ENCODE data around the gene COL21A1.
A peak's percentile ranks its signal among the peaks of the same experiment; 100 is the strongest.

Gene COL21A1

GRCh38 chr6:56214041-56214702 is 33.2 kb downstream of the COL21A1 start:
- DNase-seq: no peak
- Histone ChIP-seq H2AK5ac (ENCODE audit: low read length) (no peak overlapping the region), H3K18ac (ENCODE audit: low read length) (no peak overlapping the region), H2BK5ac (ENCODE audit: low read depth, low read length, poor library complexity) (no peak overlapping the region), H3K23ac (ENCODE audit: low read length) (no peak overlapping the region), H3K9ac (ENCODE audit: low read length) (no peak overlapping the region), H3K4me1 (ENCODE audit: control insufficient read depth in 1 of 2, insufficient read depth in 2 of 2, low read length in 2 of 2) (no peaks in the 10 kb centered on the region), H2BK120ac (ENCODE audit: insufficient read depth, low read length, poor library complexity) (no peak overlapping the region), H3K36me3 (ENCODE audit: control insufficient read depth in 1 of 2, insufficient read depth in 2 of 2, low read length in 2 of 2) (no peaks in the 10 kb centered on the region), H3K14ac (ENCODE audit: low read length) (no peak overlapping the region), H3K27ac (ENCODE audit: low read depth, low read length) (no peak overlapping the region), H2BK12ac (ENCODE audit: low read length) (no peak overlapping the region), H3K79me2 (ENCODE audit: control insufficient read depth, insufficient read depth, low read length, poor library complexity) (no peaks in the 10 kb centered on the region), H4K12ac (ENCODE audit: low read depth, low read length) (no peak overlapping the region), H3K4ac (ENCODE audit: low read depth, low read length) (no peak overlapping the region), H4K8ac (ENCODE audit: low read depth, low read length) (no peak overlapping the region), H3K4me2 (ENCODE audit: low read length) (no peak overlapping the region), H4K91ac (ENCODE audit: low read depth, low read length) (no peak overlapping the region), H2AFZ (ENCODE audit: insufficient read depth, low read length, poor library complexity) (no peak overlapping the region), H3K27me3 (ENCODE audit: insufficient read depth, low read length) (no peaks in the 10 kb centered on the region), H3K4me3 (ENCODE audit: low read depth, low read length) (no peak overlapping the region), H3K79me1 (ENCODE audit: low read length) (no peaks in the 10 kb centered on the region), H3K9me3 (ENCODE audit: insufficient read depth, low read depth, low read length) (no peaks in the 10 kb centered on the region)

GRCh38 chr6:56211724-56212123 is 35.7 kb downstream of the COL21A1 start:
- H3K27me3 ChIP-seq (ENCODE audit: insufficient read depth, low read length): no peaks in the 10 kb centered on the region

GRCh38 chr6:56204134-56204533 is 43.2 kb downstream of the COL21A1 start:
- Histone ChIP-seq H3K4me3 (ENCODE audit: low read depth, low read length) (no peak overlapping the region), H3K27ac (ENCODE audit: low read depth, low read length) (no peak overlapping the region), H3K23ac (ENCODE audit: low read length) (no peak overlapping the region), H3K4me1 (ENCODE audit: control insufficient read depth in 1 of 2, insufficient read depth in 2 of 2, low read length in 2 of 2) (no peaks in the 10 kb centered on the region), H2BK12ac (ENCODE audit: low read length) (no peak overlapping the region), H3K79me2 (ENCODE audit: control insufficient read depth, insufficient read depth, low read length, poor library complexity) (no peaks in the 10 kb centered on the region), H2AFZ (ENCODE audit: insufficient read depth, low read length, poor library complexity) (no peak overlapping the region), H3K4me2 (ENCODE audit: low read length) (no peak overlapping the region), H3K18ac (ENCODE audit: low read length) (no peak overlapping the region), H3K9ac (ENCODE audit: low read length) (no peak overlapping the region), H3K27me3 (ENCODE audit: insufficient read depth, low read length) (no peaks in the 10 kb centered on the region), H3K36me3 (ENCODE audit: control insufficient read depth in 1 of 2, insufficient read depth in 2 of 2, low read length in 2 of 2) (no peaks in the 10 kb centered on the region), H3K4ac (ENCODE audit: low read depth, low read length) (no peak overlapping the region), H4K91ac (ENCODE audit: low read depth, low read length) (no peak overlapping the region), H3K14ac (ENCODE audit: low read length) (no peak overlapping the region), H4K12ac (ENCODE audit: low read depth, low read length) (no peak overlapping the region), H3K79me1 (ENCODE audit: low read length) (no peaks in the 10 kb centered on the region), H3K9me3 (ENCODE audit: insufficient read depth, low read depth, low read length) (no peaks in the 10 kb centered on the region), H2BK120ac (ENCODE audit: insufficient read depth, low read length, poor library complexity) (no peak overlapping the region), H2AK5ac (ENCODE audit: low read length) (no peak overlapping the region), H4K8ac (ENCODE audit: low read depth, low read length) (no peak overlapping the region), H2BK5ac (ENCODE audit: low read depth, low read length, poor library complexity) (no peak overlapping the region)
- DNase-seq: no peak
- WGBS (ENCODE audit: extremely low coverage, insufficient coverage, insufficient read length): no CpG with 5 or more reads among the region's 4 CpGs

More at GRCh38 chr6:56211724-56212123, 35.7 kb downstream of the COL21A1 start:
- no peaks in the 10 kb centered on the region for H3K4me1 ChIP-seq (ENCODE audit: control insufficient read depth in 1 of 2, insufficient read depth in 2 of 2, low read length in 2 of 2)
- H2BK5ac ChIP-seq (ENCODE audit: low read depth, low read length, poor library complexity): no peak overlapping the region
- no peak overlapping the region for H3K23ac ChIP-seq (ENCODE audit: low read length)
- no peaks in the 10 kb centered on the region for H3K36me3 ChIP-seq (ENCODE audit: control insufficient read depth in 1 of 2, insufficient read depth in 2 of 2, low read length in 2 of 2)
- H3K4ac ChIP-seq (ENCODE audit: low read depth, low read length): no peak overlapping the region
- H2AFZ ChIP-seq (ENCODE audit: insufficient read depth, low read length, poor library complexity): no peak overlapping the region
- H4K8ac ChIP-seq (ENCODE audit: low read depth, low read length): no peak overlapping the region
- no peak overlapping the region for H2BK120ac ChIP-seq (ENCODE audit: insufficient read depth, low read length, poor library complexity)
- no peak overlapping the region for H3K9ac ChIP-seq (ENCODE audit: low read length)
- H3K27ac ChIP-seq (ENCODE audit: low read depth, low read length): no peak overlapping the region
- no peak overlapping the region for H4K91ac ChIP-seq (ENCODE audit: low read depth, low read length)
- no peak for DNase-seq
- no peak overlapping the region for H4K12ac ChIP-seq (ENCODE audit: low read depth, low read length)
- no peaks in the 10 kb centered on the region for H3K79me1 ChIP-seq (ENCODE audit: low read length)
- H3K9me3 ChIP-seq (ENCODE audit: insufficient read depth, low read depth, low read length): no peaks in the 10 kb centered on the region
- H3K79me2 ChIP-seq (ENCODE audit: control insufficient read depth, insufficient read depth, low read length, poor library complexity): no peaks in the 10 kb centered on the region
- H3K14ac ChIP-seq (ENCODE audit: low read length): no peak overlapping the region
- no peak overlapping the region for H2AK5ac ChIP-seq (ENCODE audit: low read length)
- no CpG with 5 or more reads among the region's 2 CpGs for WGBS (ENCODE audit: extremely low coverage, insufficient coverage, insufficient read length)
- no peak overlapping the region for H2BK12ac ChIP-seq (ENCODE audit: low read length)
- no peak overlapping the region for H3K18ac ChIP-seq (ENCODE audit: low read length)
- no peak overlapping the region for H3K4me2 ChIP-seq (ENCODE audit: low read length)
- no peak overlapping the region for H3K4me3 ChIP-seq (ENCODE audit: low read depth, low read length)

- H2AFZ ChIP-seq (ENCODE audit: insufficient read depth, low read length, poor library complexity): no peak overlapping the region
- H2BK5ac ChIP-seq (ENCODE audit: low read depth, low read length, poor library complexity): no peak overlapping the region
- H2BK120ac ChIP-seq (ENCODE audit: insufficient read depth, low read length, poor library complexity): no peak overlapping the region
- no peak overlapping the region for H3K23ac ChIP-seq (ENCODE audit: low read length)
- H4K8ac ChIP-seq (ENCODE audit: low read depth, low read length): no peak overlapping the region
- no peak overlapping the region for H3K9ac ChIP-seq (ENCODE audit: low read length)
- no peak overlapping the region for H3K4me2 ChIP-seq (ENCODE audit: low read length)
- no peaks in the 10 kb centered on the region for H3K79me2 ChIP-seq (ENCODE audit: control insufficient read depth, insufficient read depth, low read length, poor library complexity)
- no peak overlapping the region for H3K27ac ChIP-seq (ENCODE audit: low read depth, low read length)
- no peaks in the 10 kb centered on the region for H3K79me1 ChIP-seq (ENCODE audit: low read length)
- H4K91ac ChIP-seq (ENCODE audit: low read depth, low read length): no peak overlapping the region
- H3K14ac ChIP-seq (ENCODE audit: low read length): no peak overlapping the region
- H4K12ac ChIP-seq (ENCODE audit: low read depth, low read length): no peak overlapping the region
- H3K4ac ChIP-seq (ENCODE audit: low read depth, low read length): no peak overlapping the region
- no peak overlapping the region for H3K4me3 ChIP-seq (ENCODE audit: low read depth, low read length)
- no CpG with 5 or more reads among the region's 3 CpGs for WGBS (ENCODE audit: extremely low coverage, insufficient coverage, insufficient read length)
- DNase-seq: peak; percentile 1 to 30
- H2AK5ac ChIP-seq (ENCODE audit: low read length): no peak overlapping the region
- no peaks in the 10 kb centered on the region for H3K27me3 ChIP-seq (ENCODE audit: insufficient read depth, low read length)
- no peaks in the 10 kb centered on the region for H3K36me3 ChIP-seq (ENCODE audit: control insufficient read depth in 1 of 2, insufficient read depth in 2 of 2, low read length in 2 of 2)
- no peaks in the 10 kb centered on the region for H3K9me3 ChIP-seq (ENCODE audit: insufficient read depth, low read depth, low read length)
- no peaks in the 10 kb centered on the region for H3K4me1 ChIP-seq (ENCODE audit: control insufficient read depth in 1 of 2, insufficient read depth in 2 of 2, low read length in 2 of 2)
- no peak overlapping the region for H2BK12ac ChIP-seq (ENCODE audit: low read length)
- H3K18ac ChIP-seq (ENCODE audit: low read length): no peak overlapping the region
Observed at GRCh38 chr6:56199956-56200355, 47.4 kb downstream of the COL21A1 start.

Data from trophoblast cell (in vitro differentiated cells and primary cell).